CD4-positive, alpha-beta T cell treated with Interleukin-4 for 4 hours (primary cell): Measurements from ENCODE around the gene DACT1.

ENCODE experiments used
- DNase-seq: peaks from one replicate; pipeline ENCODE4 v3.0.0-alpha.2; 2020

Gene DACT1

DNA sequence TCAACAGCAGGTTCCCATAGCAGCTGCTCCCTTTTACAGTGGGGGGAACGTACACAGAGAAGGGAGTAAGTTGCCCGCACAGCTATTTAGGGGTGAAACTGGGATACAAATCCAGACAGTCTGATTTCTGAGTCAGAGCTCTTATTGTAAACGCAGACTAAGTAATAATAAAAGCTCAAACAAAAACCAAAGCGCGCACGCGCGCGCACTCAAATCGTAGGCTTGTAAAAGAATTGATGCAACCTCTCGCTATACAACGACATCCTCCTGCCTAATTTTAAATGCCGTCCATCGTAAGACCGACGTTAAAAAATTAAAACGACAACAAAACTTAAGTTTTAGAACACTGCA is 747 bp upstream of the DACT1 start:
- DNase-seq = no peak

GRCh38 chr14:58638231-58639197 is 752 bp downstream of the DACT1 start:
- DNase-seq = no peak

GRCh38 chr14:58639198-58639565 is 1.4 kb downstream of the DACT1 start:
- no peak for DNase-seq

DNA sequence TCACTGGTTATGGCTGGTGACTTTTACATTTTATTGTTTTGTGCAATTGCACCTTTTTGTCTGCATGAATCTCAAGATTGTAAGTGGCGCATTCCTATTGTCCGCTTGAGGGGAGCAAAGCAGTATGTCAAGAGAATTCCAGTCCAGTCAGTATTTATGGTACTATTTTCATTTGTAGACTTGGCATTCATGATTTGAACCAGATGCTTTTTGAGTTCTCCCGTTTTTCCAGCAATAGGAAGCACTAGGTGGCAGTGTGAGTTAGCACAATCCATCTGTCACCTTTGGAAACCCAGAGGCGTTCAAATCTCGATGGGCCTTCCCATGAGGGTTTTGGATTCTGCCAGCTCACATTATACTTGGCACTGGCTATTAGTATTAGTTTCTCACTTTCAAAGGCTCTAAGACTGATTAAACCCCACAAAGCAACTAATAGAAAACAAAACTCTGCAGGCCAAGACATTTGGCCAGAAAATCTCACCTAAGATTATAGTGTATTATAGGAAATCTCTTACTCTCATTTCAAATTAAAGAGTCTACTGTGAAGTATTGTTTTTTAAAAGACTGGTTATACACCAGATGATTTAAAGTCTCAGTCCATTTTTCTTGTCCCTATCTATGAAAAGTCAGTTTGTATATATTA is 2.2 kb downstream of the DACT1 start:
- no peak for DNase-seq

DNA sequence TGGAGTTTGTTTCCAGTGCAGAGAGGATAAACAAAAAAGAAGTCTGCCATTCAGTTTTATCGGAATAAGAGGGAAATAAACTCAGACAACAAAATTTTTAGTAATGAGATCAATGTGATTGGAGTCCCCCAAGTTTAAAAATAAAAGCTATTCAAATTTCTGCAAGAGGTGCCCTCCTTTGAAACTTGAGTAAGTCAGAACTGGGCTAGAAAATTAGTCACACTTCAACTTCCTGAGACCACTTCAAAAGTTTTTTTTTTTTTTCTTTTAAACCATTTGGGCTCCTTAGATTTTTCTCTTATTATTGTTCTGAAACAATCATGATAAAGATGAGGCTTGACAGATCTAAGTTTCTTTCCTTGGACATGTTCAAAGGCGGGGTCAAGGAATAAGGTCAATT is 3.2 kb downstream of the DACT1 start:
- no peak for DNase-seq

DNA sequence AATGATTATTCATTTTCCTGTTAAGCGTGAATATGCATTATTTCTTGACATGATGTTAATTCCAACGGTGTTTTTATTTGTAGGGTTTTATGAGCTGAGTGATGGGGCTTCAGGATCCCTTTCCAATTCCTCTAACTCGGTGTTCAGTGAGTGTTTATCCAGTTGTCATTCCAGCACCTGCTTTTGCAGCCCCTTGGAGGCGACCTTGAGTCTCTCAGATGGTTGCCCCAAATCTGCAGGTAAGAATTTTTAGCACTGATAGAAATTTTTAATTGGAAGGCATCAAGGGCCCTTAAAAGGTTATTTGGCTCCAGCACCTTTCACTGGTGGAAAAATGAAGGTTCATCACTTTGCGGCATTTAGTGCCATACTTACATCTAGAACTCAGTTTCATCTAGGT is 3.7 kb downstream of the DACT1 start:
- DNase-seq = no peak

DNA sequence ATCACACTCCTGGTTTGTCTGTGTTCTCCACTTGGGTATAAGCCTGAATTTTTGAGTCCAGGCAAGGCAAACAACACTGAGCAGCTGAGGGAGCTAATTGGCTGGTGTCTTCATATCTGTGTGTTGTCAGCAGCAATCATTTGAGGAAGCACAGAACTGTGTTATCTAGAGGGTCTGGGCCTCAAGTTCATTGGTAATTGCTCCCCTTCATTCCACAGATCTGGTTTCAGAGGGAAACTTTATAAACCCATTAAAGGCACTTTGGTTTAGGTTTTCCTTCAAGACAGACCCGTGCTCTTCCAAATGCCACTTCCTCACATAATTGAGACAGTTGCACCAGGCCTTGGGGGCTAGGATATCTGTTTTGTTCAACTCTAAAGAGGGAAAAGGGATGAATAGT is 5.6 kb downstream of the DACT1 start:
- no peak for DNase-seq

DNA sequence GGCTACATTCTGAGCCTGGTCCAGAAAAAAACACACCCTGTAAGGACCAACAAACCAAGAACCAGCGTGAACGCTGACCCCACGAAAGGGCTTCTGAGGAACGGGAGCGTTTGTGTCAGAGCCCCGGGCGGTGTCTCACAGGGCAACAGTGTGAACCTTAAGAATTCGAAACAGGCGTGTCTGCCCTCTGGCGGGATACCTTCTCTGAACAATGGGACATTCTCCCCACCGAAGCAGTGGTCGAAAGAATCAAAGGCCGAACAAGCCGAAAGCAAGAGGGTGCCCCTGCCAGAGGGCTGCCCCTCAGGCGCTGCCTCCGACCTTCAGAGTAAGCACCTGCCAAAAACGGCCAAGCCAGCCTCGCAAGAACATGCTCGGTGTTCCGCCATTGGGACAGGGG is 7.9 kb downstream of the DACT1 start:
- no peak for DNase-seq

DNA sequence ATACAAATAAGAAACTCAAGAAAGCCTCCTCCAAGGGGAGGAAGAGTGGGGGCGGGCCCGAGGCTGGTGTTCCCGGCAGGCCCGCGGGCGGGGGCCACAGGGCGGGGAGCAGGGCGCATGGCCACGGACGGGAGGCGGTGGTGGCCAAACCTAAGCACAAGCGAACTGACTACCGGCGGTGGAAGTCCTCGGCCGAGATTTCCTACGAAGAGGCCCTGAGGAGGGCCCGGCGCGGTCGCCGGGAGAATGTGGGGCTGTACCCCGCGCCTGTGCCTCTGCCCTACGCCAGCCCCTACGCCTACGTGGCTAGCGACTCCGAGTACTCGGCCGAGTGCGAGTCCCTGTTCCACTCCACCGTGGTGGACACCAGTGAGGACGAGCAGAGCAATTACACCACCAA is 8.7 kb downstream of the DACT1 start:
- DNase-seq = no peak

DNA sequence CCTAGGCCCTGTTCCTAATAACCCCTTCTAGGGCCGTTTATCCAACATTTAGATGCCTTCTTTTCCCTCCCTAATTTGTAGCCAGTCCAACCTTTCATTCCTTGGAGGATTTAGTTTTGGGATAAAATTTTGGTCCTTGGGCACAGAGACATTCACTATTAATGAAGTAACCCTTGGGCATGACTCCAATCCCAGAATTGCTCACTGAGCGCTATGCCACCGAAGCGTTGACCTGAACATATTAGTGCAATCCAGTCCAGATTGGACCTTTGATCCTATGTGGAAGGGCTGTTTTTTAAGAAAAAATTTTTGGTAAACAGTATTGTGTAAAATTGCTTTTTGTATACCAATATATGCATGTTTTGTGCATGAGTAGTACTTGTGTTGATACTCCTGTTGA is 10.0 kb downstream of the DACT1 start:
- DNase-seq = no peak

DNA sequence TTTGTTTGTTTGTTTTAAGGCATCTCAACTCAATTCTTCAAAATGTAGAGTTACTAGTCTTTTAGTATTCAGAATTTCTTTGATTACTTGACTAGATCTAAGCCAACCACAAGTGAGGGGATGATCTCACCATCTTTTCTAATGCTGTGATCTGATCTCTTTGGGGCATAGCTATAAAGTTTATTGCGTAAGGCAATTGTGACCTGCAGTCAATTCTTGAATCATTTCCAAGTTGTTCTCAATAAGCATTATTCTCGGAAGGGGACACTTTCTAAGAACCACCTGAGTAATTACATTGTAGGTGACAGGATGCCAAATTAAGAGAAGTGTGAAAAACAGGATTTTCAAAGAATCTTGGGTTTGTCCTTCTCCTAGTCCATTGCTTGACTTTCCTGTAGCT is 13.1 kb downstream of the DACT1 start:
- peak; percentile 28 for DNase-seq

DNA sequence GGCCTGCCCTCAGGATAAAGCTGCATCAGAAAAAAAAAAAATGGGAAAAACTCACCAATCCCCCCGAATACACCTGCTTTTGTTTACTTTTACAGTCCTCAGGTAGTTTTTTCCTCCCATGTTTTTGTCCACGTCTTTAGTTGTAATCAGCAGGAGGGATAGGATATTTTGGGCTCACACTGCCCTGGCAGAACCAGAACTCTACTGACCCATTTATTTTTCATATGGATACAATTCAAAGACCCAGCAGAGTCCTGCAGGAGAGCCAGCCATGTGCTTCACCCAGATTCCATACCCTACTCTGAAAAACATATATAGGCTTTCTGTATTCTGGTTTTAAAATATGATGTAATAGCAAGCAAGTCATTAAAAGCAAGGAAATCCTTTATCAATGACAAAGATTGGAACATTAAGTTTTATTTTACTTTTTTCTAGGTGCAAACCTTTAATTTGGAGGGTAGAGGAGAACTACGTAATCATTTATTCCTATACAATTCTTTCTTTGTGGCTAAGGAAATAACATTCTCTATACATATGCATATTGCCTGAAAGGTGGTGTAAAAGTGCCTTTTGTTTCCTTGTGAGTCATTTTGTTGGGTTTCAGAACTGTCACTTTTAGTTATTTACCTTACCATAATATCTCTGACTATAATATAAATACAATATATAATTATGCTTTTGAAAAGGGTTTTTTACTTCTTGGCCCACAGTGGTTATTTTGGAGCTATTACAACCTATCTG is 19.1 kb downstream of the DACT1 start:
- no peak for DNase-seq

GRCh38 chr14:58659061-58659460 is 21.3 kb downstream of the DACT1 start:
- DNase-seq = no peak

DNA sequence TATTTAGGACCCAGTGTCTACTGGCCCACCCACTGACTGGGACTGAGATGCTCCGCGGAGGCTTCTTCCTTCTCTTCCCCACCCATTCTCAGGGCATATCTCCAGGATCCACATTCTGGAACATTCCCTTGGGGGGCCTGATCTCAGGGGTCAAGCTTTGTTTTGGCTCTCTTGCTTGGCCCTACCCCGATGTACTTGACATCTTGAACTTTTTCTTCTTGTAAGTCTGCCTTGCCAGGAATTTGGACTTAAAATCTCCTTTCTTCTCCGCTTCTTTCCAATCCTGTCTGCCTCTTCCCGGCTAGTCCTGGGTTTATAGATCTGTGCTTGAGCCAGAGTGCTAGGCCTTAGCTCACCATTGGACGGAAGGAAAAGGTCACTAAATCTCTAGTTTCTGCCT is 22.1 kb downstream of the DACT1 start:
- no peak for DNase-seq

- DNase-seq = no peak
Measured at GRCh38 chr14:58660407-58660806, 22.6 kb downstream of the DACT1 start.

GRCh38 chr14:58662018-58662417 is 24.3 kb downstream of the DACT1 start:
- peak; percentile 45 for DNase-seq

GRCh38 chr14:58662759-58663158 is 25.0 kb downstream of the DACT1 start:
- DNase-seq = no peak

DNA sequence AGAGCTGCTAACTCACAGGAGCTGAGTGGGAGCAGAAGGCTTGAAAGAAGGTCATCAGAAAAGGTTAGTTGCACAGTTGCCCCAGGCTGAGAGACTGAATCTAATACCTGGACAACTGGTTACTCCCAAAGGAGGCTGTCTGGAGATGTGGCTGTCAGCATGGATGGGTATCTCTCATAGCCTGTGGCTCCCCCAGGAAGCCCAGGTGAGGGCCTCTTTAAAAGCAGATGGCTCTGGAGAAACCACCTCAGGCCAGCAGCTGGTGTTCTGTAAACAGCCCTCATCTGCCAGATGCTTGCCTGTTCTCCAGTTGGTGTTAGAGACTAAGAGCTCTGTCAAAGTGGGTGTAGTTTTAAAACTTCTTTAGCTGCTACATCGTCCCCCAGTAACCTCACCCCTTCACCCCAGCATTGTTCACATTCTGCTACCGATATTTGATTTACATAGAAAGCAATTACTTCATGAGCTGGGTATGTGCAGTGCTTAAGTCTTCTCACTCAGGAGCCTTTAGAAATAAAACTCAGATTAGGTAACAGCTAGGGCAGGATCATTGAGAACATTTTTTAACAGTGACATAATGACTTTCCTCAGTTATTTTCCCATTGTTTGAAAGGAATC is 25.8 kb downstream of the DACT1 start:
- no peak for DNase-seq

DNA sequence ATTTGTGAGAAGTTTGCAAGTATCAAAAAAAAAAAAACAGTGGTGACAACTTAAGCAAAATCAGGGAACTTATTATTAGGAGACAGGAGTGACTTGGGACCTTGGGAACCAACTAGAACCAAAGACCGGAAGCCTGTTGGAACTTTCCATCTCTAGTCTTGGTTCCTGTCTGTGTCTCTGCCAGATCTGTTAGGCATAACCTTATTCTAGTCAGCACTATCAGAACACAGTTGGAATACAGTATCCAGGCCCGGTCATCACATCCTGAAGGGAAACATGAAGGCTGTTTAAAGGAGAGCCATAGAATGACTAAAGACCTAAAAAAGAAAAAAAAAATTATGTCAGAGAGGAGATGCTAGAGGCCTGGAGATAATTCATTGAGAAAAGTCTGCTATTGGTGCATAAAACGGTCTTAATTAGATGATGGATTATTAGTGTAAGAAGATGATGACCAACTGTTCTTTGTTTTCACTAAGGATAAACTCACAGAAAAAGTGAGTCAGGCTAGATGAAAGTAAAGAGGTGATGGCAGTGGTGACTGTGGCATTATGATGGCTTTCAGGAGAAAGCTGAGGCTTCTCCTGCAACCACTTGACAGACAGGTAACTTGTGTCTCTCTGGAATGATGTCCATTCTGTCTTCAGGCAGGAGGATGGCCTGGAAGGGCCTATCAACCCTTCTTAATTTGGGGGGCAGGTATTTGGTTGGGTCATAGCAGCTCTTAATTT is 28.2 kb downstream of the DACT1 start:
- no peak for DNase-seq

- DNase-seq = no peak
Measured at GRCh38 chr14:58666737-58667136, 29.0 kb downstream of the DACT1 start.

DNA sequence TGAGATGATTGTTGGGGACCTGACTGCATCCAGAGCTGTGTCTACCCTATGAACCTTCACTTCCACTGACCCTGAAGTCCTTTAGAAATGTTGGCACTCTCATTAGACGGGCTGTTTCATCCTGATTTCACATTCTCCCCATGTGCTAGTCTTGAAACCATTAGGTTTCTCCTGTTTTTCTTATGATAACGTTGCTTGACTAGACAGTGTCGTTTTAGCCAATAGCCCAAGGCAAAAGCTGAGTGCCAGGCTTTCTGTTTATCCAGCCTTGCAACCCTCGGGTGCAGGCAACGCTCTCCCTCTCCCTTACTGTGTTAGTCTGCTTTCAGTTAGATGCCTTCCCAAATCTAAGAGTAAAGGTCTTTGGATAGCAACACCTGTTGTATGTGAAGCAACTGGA is 30.1 kb downstream of the DACT1 start:
- DNase-seq = no peak

DNA sequence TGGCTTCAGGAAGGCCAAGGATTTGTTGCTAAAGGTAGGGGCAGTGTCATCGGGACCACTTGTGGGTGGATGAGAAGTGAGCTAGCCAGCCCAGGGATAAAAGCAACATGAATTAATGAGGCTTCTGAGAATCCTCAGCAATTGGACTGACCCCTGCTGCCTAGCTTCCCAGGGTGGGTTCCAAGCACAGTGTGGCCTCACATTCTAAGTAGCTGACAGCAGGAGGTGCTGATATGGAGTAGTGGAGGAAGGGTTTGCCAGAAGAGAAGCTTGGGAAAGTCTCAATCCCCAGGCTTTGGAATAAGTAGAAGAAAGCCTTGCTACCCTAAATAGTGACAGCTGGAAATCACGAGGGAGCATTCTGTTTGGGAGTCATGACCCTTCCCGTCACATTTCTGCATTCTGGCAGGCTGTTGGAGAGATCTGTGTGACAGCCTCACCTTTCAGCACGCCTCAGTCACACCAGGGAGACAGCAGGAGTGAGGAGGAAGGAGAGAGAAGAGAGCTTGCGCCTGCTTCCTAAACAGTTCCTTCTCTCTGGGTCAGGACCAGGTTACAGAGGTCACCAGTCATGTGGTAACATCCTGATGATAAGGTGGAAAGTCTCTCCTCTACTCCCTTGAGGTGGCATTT is 31.2 kb downstream of the DACT1 start:
- no peak for DNase-seq
